ENCODE measurements around the gene TRPM2. TPM values are rescaled to one million over a fixed set of nuclear protein-coding genes. Genes with fewer than 3 reads are reported as not detected.
"Not testable (repeated sequence)": the region's sequence is repeated elsewhere in the genome, so short reads cannot be mapped to it uniquely, and the experiment has no call there.

Gene TRPM2
- polyA plus RNA-seq, 12 donors, result 0.60 to 2.2 (median 1.4) TPM; not detected in 2

DNA sequence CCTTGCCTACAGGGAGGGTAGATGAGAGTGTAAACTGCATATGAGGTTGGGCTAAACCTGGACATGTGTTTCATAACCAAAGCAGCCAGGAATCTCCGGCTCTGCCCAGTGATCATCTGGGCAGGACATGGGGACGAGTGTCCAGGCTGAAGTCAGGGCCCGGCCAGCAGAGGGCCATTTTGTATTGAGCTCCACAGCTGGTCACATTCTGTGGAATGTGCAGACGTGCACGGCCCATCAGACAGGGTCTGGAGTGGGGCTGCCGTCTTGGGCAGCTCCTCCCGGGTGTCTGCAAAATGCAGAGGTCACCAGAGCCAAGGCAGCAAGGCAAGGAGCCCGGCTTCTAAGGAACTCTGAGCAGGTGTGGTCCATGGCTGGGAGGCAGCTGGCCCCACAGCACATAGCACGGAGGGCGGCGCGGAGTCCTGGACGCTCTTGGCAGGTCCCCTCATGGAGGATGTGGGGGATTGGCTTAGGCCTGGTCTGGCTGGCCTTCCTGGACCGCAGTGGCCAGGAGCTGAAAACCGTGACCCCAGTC, 108.1 kb downstream of the TRPM2 start:
- DNase-seq, result peak; percentile 56

GRCh38 chr21:44462086-44462833, 108.8 kb downstream of the TRPM2 start:
- no peak for DNase-seq

- no peak for DNase-seq
Observed at GRCh38 chr21:44462834-44463200, 109.4 kb downstream of the TRPM2 start.

- peak; percentile 40 for DNase-seq
Observed at GRCh38 chr21:44463724-44464123, 110.3 kb downstream of the TRPM2 start.

- no peak for DNase-seq
Observed at GRCh38 chr21:44464351-44464750, 110.9 kb downstream of the TRPM2 start.

DNA sequence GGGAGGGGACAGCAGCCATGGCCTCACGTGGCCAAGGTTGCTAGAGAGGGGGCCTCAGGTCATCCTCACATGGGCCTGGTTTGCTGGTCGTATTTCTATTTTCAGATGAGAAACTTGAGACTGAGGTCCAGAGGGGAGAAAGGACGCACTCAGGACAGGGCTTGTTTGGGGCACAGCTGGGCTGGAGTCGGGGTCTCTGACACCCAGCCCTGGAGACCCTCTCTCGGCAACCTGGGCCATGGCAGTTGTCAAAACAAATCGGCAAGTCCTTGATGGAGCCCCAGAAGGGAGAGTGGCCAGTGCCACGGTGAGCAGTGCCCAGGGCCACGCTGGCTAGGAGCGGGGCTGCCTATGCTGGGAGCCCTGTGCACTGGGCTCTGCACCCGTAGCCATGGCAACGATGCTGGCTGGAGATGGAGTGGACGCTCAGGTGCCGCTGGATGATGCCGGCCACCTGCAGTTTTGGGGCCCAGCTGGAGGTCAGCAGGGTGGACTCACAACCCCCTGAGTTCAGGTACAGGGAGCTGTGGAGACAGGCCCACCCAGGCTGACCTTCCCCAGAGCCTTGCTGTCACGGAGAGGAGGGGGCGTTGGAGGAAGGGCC, 113.0 kb downstream of the TRPM2 start:
- no peak for DNase-seq

- no peak for DNase-seq
Observed at GRCh38 chr21:44466996-44467858, 113.8 kb downstream of the TRPM2 start.

DNA sequence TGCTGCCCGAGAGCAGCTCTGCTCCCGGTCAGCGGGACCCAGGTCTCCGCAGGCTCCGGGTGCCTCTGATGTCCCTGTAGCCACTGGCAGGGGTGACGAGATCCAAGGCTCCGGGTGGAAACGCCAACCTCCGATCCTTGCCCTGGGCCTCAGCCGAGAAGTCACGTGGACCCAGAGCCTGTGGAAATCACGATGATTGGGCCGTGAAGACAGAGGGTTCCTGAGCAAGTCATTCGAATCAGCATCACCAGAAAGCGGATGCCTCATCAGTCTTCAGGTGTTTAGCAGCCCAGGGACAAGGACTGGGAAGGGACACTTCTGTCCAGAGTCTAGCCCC, 114.4 kb downstream of the TRPM2 start:
- DNase-seq, result no peak

DNA sequence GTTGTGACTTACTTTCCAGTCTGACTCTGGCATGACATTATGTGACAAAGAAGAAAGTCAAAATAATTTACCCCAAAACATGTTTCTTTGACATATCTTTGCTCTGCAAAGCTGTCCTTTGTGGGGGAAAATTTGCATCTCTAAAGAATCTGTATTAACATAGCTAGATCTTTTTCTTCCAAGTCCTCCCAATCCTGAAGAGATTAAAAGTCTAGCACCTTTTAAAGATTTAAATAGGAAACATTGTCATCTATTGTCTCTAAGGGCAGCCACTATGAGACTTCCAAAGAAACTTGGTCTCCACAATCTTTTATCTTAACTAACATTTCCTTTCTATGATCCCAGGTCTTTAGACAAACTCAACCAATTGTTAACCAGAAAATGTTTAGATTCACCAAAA, 117.9 kb downstream of the TRPM2 start:
- DNase-seq, result no peak

- DNase-seq, result no peak
Observed at GRCh38 chr21:44471996-44472395, 118.6 kb downstream of the TRPM2 start.

GRCh38 chr21:44473915-44474555, 120.6 kb downstream of the TRPM2 start:
- no peak for DNase-seq

- no peak for DNase-seq
Observed at GRCh38 chr21:44475266-44475845, 121.9 kb downstream of the TRPM2 start.

GRCh38 chr21:44477131-44477530, 123.7 kb downstream of the TRPM2 start:
- no peak for DNase-seq

- DNase-seq, result no peak
Observed at GRCh38 chr21:44477712-44478111, 124.3 kb downstream of the TRPM2 start.

DNA sequence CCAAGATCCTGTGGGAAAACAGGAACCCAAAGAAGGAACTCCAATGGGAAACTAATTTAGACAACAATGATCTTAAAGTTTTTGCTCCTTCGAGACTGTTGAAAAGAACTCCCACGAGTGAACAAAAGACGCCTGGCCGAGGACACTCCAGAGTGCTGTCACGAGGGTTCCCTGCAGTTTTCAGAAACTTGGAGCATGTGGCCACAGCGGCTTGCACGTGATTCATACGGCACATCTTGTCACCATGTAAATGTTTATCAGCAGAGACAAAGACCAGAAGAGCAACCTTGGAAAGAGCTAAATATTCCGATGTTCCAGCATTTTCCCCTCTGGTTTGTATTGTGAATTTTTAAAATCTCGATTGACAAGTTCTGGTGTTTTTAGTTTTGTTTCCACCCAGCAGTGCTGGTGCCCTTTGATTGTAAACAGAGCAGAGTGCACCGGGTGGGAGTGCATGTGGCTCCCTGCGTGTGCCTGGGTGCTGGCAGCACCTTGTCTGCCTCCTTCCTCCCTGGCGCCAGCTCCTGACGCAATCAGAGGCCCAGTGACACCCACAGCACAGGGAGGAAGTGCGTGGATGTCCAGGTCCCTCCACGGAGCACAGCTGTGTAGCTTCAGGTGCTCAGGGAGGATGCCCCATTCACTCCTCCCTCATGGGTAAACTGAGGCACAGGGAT, 124.8 kb downstream of the TRPM2 start:
- no peak for DNase-seq

GRCh38 chr21:44478801-44479167, 125.4 kb downstream of the TRPM2 start:
- DNase-seq, result no peak

DNA sequence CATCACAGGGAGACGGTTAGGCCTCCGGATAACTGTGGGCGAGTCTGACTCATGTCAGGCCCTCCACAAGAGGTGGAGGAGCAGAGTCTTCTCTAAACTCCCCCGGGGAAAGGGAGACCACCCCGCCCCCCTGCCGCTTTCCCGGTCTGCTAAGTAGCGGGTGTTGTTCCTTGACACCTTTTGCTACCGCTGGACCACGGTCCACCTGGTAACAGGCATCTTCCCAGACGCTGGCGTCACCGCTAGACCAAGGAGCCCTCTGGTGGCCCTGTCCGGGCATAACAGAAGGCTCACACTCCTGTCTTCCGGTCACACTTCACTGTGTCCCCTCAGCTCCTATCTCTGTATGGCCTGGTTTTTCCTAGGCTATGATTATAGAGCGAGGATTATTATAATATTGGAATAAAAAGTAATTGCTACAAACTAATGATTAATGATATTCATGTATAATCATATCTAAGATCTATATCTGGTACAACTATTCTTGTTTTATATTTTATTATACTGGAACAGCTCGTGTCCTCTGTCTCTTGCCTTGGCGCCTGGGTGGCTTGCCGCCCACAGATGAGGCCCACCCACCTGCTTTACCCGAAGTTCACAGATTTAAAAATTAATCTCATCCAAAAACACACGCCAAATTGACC, 126.3 kb downstream of the TRPM2 start:
- DNase-seq, result not testable (repeated sequence)

GRCh38 chr21:44480200-44481053, 127.0 kb downstream of the TRPM2 start:
- DNase-seq, result no peak

GRCh38 chr21:44482581-44483287, 129.3 kb downstream of the TRPM2 start:
- no peak for DNase-seq
